SJCRH30 (cell line): ENCODE measurements around the gene FRMD8. TPM values are rescaled to one million over a fixed set of nuclear protein-coding genes. Genes with fewer than 3 reads are reported as not detected.

Experiments used
- DNase-seq, 2 experiments: peaks; one replicate each; pipeline ENCODE4 v3.0.0-alpha.2; 2015 to 2020
- H3K27ac ChIP-seq: fragments of 250-450 bp; sonication (Bioruptor Pico); 2 replicates; pipeline ENCODE4 v1.5.1; 2020; ENCODE audit warnings: mild to moderate bottlenecking, moderate library complexity
- H3K27me3 ChIP-seq: fragments of 250-450 bp; sonication (Bioruptor Pico); 2 replicates; pipeline ENCODE4 v1.5.1; 2020; ENCODE audit warnings: mild to moderate bottlenecking, moderate library complexity
- H3K36me3 ChIP-seq: fragments of 250-450 bp; sonication (Bioruptor Pico); 2 replicates; pipeline ENCODE4 v1.5.1; 2020; ENCODE audit warnings: mild to moderate bottlenecking, moderate library complexity
- H3K4me1 ChIP-seq: fragments of 250-450 bp; sonication (Bioruptor Pico); 2 replicates; pipeline ENCODE4 v1.5.1; 2020; ENCODE audit warnings: mild to moderate bottlenecking, moderate library complexity
- H3K4me3 ChIP-seq: fragments of 250-450 bp; sonication (Bioruptor Pico); 2 replicates; pipeline ENCODE4 v1.5.1; 2020; ENCODE audit warnings: mild to moderate bottlenecking, moderate library complexity
- H3K9me3 ChIP-seq: fragments of 250-450 bp; sonication (Bioruptor Pico); replicated peaks from 2 replicates; pipeline ENCODE4 v1.5.1; 2020; ENCODE audit warnings: mild to moderate bottlenecking, moderate library complexity
- total RNA-seq: library from RNA; depleted of rRNA; stranded (reverse); fragments of >200 nt; shearing (Covaris generic); gene quantifications from 2 replicates; pipeline ENCODE4 v1.2.3, GENCODE V29; 2014

Gene FRMD8
- total RNA-seq, 1 experiment from 2014 or later = 21.0 TPM

GRCh38 chr11:65380460-65381119 lies 5.8 kb upstream of the FRMD8 start:
- no peak overlapping the region for H3K27ac ChIP-seq

DNA sequence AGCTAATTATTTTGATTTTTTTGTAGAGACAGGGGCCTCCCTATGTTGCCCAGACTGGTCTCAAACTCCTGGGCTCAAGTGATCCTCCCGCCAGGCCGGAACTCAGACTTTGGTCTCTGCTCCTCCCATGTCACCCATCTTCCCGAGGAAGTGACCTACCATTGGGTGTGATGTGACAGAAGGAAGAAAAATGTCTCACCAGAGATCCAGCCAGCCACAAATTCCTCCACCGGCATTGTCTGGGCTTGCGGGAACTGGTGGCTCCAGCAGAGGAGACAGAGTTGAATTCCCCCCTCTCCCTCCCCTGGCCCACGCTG lies 4.8 kb upstream of the FRMD8 start:
- peaks cover 6% of the 10 kb centered on the region; the same call in 1 of the 2 replicates for H3K4me1 ChIP-seq
- DNase-seq = no peak

More at GRCh38 chr11:65380460-65381119, 5.8 kb upstream of the FRMD8 start:
- no peaks in the 10 kb centered on the region for H3K27me3 ChIP-seq
- DNase-seq = no peak
- no peaks in the 10 kb centered on the region for H3K36me3 ChIP-seq
- H3K9me3 ChIP-seq = no peaks in the 10 kb centered on the region
- H3K4me1 ChIP-seq = peaks cover 3% of the 10 kb centered on the region; the same call in 1 of the 2 replicates
- no peak overlapping the region for H3K4me3 ChIP-seq

GRCh38 chr11:65382033-65382803 lies 4.2 kb upstream of the FRMD8 start, which contains the start of gene SLC25A45:
TSS of gene SLC25A45 (minus strand) at chr11:65382646. CDS start at chr11:65381951, 695 bp downstream.
- Histone ChIP-seq H3K27me3 (no peaks in the 10 kb centered on the region), H3K4me3 (peak within 1 kb of the TSS; percentile 49), H3K27ac (peak within 1 kb of the TSS; percentile 78), H3K36me3 (no peaks in the 10 kb centered on the region), H3K9me3 (no peaks in the 10 kb centered on the region), H3K4me1 (peaks cover 6% of the 10 kb centered on the region; the same call in 1 of the 2 replicates)
- peak; percentile 93 for DNase-seq

More for the DNA sequence above, 4.8 kb upstream of the FRMD8 start:
- Histone ChIP-seq H3K4me3 (peak overlapping the region; percentile 49), H3K36me3 (no peaks in the 10 kb centered on the region), H3K27me3 (no peaks in the 10 kb centered on the region), H3K27ac (peak overlapping the region; percentile 78), H3K9me3 (no peaks in the 10 kb centered on the region)

DNA sequence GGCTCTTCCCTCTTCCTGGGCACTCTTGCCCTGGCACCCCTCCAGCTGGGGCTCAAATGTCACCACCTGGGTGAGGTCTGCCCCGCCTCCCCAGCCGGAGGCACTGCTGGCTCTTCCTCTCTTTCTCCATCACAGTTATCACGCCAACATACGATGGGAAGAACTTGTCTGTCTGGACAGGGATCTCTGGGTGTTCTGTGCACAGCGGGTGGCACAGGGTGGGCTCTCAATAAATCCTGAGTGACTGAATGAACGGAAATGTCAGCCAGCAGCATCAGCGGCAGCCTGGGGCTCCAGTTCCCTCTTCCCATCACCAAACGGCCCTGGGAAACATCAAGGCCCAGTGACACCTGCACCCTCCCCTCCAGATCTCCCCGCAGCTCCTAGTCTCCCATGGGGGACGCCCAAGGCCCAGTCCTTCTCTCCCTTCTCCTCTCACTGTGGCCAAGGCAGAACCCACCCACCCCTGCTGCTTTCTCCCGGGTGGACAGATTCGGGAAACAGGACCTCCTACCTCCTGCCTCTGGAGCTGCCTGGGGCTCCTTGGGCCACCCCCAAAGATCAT lies 3.6 kb upstream of the FRMD8 start:
- DNase-seq = no peak
- Histone ChIP-seq H3K36me3 (no peaks in the 10 kb centered on the region), H3K27ac (peak overlapping the region; percentile 78), H3K4me1 (peaks cover 6% of the 10 kb centered on the region; the same call in 1 of the 2 replicates), H3K4me3 (peak overlapping the region; percentile 49), H3K27me3 (no peaks in the 10 kb centered on the region), H3K9me3 (no peaks in the 10 kb centered on the region)

DNA sequence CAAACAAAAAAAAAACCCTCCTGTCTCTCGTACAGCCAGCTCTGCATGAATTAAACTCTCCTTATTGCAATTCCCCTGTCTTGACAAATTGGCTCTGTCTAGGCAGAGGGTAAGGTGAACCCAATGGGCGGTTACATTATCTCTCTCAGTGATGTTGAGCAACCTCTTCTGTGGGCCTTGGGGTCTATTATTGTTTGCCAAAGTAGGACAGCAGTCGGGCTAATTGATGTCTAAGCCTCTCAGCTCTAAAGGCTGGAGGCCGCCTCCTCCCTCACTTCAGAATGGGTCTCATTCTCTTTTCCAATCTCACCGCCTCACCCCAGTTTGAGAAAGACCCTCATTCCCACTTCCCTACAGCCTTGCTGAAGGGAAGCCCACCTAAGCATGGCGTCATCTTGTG lies 2.7 kb upstream of the FRMD8 start:
- Histone ChIP-seq H3K36me3 (no peaks in the 10 kb centered on the region), H3K4me1 (peaks cover 6% of the 10 kb centered on the region; the same call in 1 of the 2 replicates), H3K27ac (no peak overlapping the region), H3K27me3 (no peaks in the 10 kb centered on the region), H3K4me3 (no peak overlapping the region), H3K9me3 (no peaks in the 10 kb centered on the region)
- DNase-seq = no peak

- DNase-seq = no peak
- Histone ChIP-seq H3K27ac (no peak overlapping the region), H3K36me3 (no peaks in the 10 kb centered on the region), H3K9me3 (no peaks in the 10 kb centered on the region), H3K27me3 (no peaks in the 10 kb centered on the region), H3K4me3 (no peak overlapping the region), H3K4me1 (peaks cover 6% of the 10 kb centered on the region; the same call in 1 of the 2 replicates)
Observed at GRCh38 chr11:65384301-65384889, 2.0 kb upstream of the FRMD8 start.

DNA sequence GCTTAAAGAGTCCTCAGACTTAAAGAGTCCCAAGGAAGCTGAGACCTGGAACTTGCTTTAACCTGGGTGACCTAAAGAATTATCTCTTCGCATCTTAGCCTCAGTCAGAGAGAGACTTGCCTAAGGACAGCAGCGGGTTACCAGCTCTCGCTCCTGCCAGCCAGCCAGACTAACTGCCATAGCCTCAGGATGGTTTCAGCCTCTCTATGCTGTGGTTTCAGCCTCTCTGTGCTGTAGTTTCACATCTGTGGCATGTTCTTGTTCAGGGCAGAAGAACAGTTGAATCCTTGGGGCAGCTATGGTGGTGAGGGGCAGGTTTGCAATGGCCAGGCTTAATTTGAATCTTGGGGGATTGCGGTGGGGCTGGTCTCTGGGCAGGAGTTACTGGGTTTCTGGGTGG lies 2.3 kb downstream of the FRMD8 start:
- Histone ChIP-seq H3K27me3 (no peaks in the 10 kb centered on the region), H3K4me3 (no peak overlapping the region)
- no peak for DNase-seq

GRCh38 chr11:65389294-65389980 lies 3.0 kb downstream of the FRMD8 start:
- H3K4me1 ChIP-seq = peaks cover 18% of the 10 kb centered on the region
- H3K27ac ChIP-seq = no peak overlapping the region
- DNase-seq = no peak
- no peaks in the 10 kb centered on the region for H3K27me3 ChIP-seq
- H3K36me3 ChIP-seq = no peaks in the 10 kb centered on the region
- no peaks in the 10 kb centered on the region for H3K9me3 ChIP-seq
- no peak overlapping the region for H3K4me3 ChIP-seq

More for the DNA sequence above, 2.3 kb downstream of the FRMD8 start:
- H3K4me1 ChIP-seq = peaks cover 18% of the 10 kb centered on the region
- no peaks in the 10 kb centered on the region for H3K9me3 ChIP-seq
- no peaks in the 10 kb centered on the region for H3K36me3 ChIP-seq
- no peak overlapping the region for H3K27ac ChIP-seq

GRCh38 chr11:65390099-65390941 lies 3.9 kb downstream of the FRMD8 start:
- Histone ChIP-seq H3K4me1 (peaks cover 18% of the 10 kb centered on the region), H3K36me3 (no peaks in the 10 kb centered on the region), H3K9me3 (no peaks in the 10 kb centered on the region), H3K4me3 (peak overlapping the region; percentile 34), H3K27me3 (no peaks in the 10 kb centered on the region), H3K27ac (peak overlapping the region; percentile 62)
- DNase-seq = peak; percentile 39 to 51

DNA sequence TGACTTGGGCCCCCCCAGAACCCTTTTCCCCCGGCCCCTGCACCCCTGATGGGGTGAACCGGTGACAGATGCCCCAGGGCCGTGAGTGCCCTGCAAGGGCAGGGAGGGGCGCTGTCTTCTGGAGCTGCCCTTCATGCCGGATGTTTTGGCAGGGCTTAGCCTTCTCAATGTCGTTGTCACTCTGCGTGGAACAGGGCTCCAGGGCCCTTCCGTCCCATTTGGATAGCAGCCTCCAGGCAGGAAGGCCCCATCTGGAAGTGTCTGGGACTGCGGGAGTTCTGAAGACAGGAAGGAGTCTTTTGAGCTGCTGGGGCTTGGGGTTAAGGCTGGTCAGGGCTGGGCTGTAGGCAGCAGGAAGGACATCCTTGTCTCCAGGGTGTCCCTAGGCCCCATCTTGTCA lies 4.6 kb downstream of the FRMD8 start:
- Histone ChIP-seq H3K9me3 (no peaks in the 10 kb centered on the region), H3K4me3 (peak overlapping the region; percentile 34), H3K27me3 (no peaks in the 10 kb centered on the region), H3K27ac (peak overlapping the region; percentile 62), H3K36me3 (no peaks in the 10 kb centered on the region), H3K4me1 (peaks cover 16% of the 10 kb centered on the region)
- DNase-seq = peak; percentile 53 to 58

DNA sequence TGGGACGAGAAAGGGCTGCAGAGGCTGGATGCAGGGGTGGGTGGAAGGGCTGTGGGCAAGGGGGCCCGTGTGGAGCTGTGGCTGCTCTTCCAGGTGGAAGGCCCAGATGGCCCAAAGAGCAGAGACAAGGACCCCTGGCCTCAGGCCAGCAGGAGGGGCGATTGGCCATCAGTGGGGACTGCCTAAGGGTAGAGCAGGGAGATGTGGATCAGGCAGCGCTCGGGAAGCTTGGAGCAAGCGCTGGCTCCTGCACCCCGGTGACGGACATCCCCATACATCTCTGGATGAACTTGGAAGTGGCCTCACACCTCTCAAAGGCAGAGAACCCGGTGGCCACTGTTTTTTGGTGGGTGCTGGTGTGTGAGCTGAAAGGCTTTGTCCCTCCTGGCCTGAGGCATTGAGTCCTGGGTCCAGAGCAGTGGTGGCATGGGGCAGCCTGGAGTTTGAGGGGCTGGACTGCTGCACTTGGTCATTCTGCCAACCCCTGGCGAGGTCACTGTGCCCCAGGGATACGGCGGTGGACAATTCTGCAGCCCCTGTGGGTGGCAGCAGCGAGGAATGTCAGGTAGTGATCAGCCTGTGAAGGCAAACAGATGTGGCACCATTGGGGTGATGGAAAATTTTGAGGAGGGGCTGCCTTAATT lies 5.9 kb downstream of the FRMD8 start:
- no peak for DNase-seq
- no peak overlapping the region for H3K27ac ChIP-seq
- peaks cover 14% of the 10 kb centered on the region for H3K4me1 ChIP-seq
- no peak overlapping the region for H3K4me3 ChIP-seq
- no peaks in the 10 kb centered on the region for H3K27me3 ChIP-seq
- no peaks in the 10 kb centered on the region for H3K36me3 ChIP-seq
- no peaks in the 10 kb centered on the region for H3K9me3 ChIP-seq

DNA sequence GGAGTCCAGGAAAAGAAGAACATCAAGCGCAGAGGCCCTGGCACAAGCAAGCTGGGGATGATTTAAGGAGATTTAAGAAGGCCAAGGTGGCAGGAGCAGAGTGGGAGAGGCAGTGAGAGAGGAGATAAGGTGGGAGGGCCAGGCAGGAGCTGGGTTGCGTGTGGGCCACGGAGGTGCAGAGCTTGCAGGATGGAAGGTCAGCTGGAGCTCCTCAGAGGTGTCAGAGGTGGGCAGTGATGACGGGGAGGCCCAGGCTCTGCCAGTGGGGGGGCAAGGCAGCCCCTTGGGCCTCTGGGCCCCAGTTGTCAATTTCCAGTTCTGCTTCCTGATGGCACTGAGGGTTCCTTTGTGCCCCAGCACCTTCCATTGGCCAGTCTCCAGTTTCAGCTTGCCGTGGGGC lies 6.5 kb downstream of the FRMD8 start:
- Histone ChIP-seq H3K4me3 (no peak overlapping the region), H3K4me1 (peaks cover 14% of the 10 kb centered on the region), H3K36me3 (no peaks in the 10 kb centered on the region), H3K27me3 (no peaks in the 10 kb centered on the region), H3K9me3 (no peaks in the 10 kb centered on the region), H3K27ac (no peak overlapping the region)
- no peak for DNase-seq

- no peaks in the 10 kb centered on the region for H3K27me3 ChIP-seq
- H3K27ac ChIP-seq = no peak overlapping the region
- no peak for DNase-seq
- no peak overlapping the region for H3K4me3 ChIP-seq
- peaks cover 17% of the 10 kb centered on the region for H3K4me1 ChIP-seq
- H3K36me3 ChIP-seq = no peaks in the 10 kb centered on the region
- no peaks in the 10 kb centered on the region for H3K9me3 ChIP-seq
Observed at GRCh38 chr11:65393513-65394079, 7.2 kb downstream of the FRMD8 start.
